ENCODE data around the gene RAB40C. TPM values are rescaled to one million over a fixed set of nuclear protein-coding genes. Genes with fewer than 3 reads are reported as not detected.

Gene RAB40C
- total RNA-seq, 1 experiment from 2014 or later: 22.5 TPM

- TF ChIP-seq ZNF425 (CRISPR knock-in tag; conservative IDR thresholded peaks at IDR 0.05): no peak
- TF ChIP-seq HMGXB4 (CRISPR knock-in tag; IDR thresholded peaks at IDR 0.05): peak; percentile 79; the same call in 1 of the 2 replicates
Observed at GRCh38 chr16:590188-590814, 435 bp downstream of the RAB40C start (continued).

- POLR2A ChIA-PET: no interaction called here
- H3K4me1 Mint-ChIP-seq: peaks cover 14% of the 10 kb centered on the region
- no peaks in the 10 kb centered on the region for H3K9me3 Mint-ChIP-seq
- TF ChIP-seq FOXP4 (CRISPR knock-in tag; IDR thresholded peaks at IDR 0.05): no peak
- TF ChIP-seq MXD4 (CRISPR knock-in tag; IDR thresholded peaks at IDR 0.05; ENCODE audit: borderline replicate concordance): no peak
- no peak for TF ChIP-seq FOXK1 (CRISPR knock-in tag; IDR thresholded peaks at IDR 0.05)
- no peak for TF ChIP-seq MYBL2 (CRISPR knock-in tag; IDR thresholded peaks at IDR 0.05)
- TF ChIP-seq CREB1 (CRISPR knock-in tag; IDR thresholded peaks at IDR 0.05): no peak
- no peak for TF ChIP-seq IRF2 (CRISPR knock-in tag; IDR thresholded peaks at IDR 0.05; ENCODE audit: borderline replicate concordance, low read depth)
- no peak for TF ChIP-seq ATF3 (CRISPR knock-in tag; conservative IDR thresholded peaks at IDR 0.05)
- CTCF ChIA-PET: interaction anchor here (0.9 to 1.2 kb wide), 10 partner anchors 9 to 77 kb away, joined by 3 to 8 read pairs (median 4); partner anchors contain the start of genes RHOT2 and WDR90
- DNase-seq (ENCODE audit: low spot score) (no peak), ATAC-seq (no peak)
- peaks cover 2% of the 10 kb centered on the region for H3K36me3 Mint-ChIP-seq
- H3K27me3 Mint-ChIP-seq (ENCODE audit: low read depth): peaks cover 38% of the 10 kb centered on the region
- H3K4me3 Mint-ChIP-seq: peak overlapping the region; percentile 85
- H3K27ac Mint-ChIP-seq: peak overlapping the region; percentile 66
Observed at GRCh38 chr16:590815-591200, 942 bp downstream of the RAB40C start.

- TF ChIP-seq ATF1 (CRISPR knock-in tag; IDR thresholded peaks at IDR 0.05) (no peak), ATF3 (CRISPR knock-in tag; conservative IDR thresholded peaks at IDR 0.05) (no peak)
- Mint-ChIP-seq H3K4me3 (peak overlapping the region; percentile 85), H3K36me3 (peaks cover 2% of the 10 kb centered on the region), H3K4me1 (peaks cover 14% of the 10 kb centered on the region), H3K27ac (peak overlapping the region; percentile 66; the same call in 1 of the 2 replicates), H3K9me3 (no peaks in the 10 kb centered on the region), H3K27me3 (ENCODE audit: low read depth) (peaks cover 34% of the 10 kb centered on the region)
- ChIA-PET POLR2A (no interaction called here), CTCF (no interaction called here)
- no peak for ATAC-seq
- no peak for DNase-seq (ENCODE audit: low spot score)
Observed at GRCh38 chr16:591231-591630, 1.4 kb downstream of the RAB40C start.

GRCh38 chr16:591892-592517 lies 2.1 kb downstream of the RAB40C start:
- H3K36me3 Mint-ChIP-seq: peaks cover 2% of the 10 kb centered on the region
- peaks cover 14% of the 10 kb centered on the region for H3K4me1 Mint-ChIP-seq
- H3K27me3 Mint-ChIP-seq (ENCODE audit: low read depth): peaks cover 26% of the 10 kb centered on the region
- POLR2A ChIA-PET: no interaction called here
- peak overlapping the region; percentile 85 for H3K4me3 Mint-ChIP-seq
- H3K9me3 Mint-ChIP-seq: no peaks in the 10 kb centered on the region
- H3K27ac Mint-ChIP-seq: peak overlapping the region; percentile 57; the same call in 1 of the 2 replicates
- CTCF ChIA-PET: interaction anchor here (0.6 to 1.9 kb wide), 5 partner anchors 15 to 346 kb away, joined by 3 to 6 read pairs (median 3); no protein-coding TSS in a partner anchor
- no peak for ATAC-seq
- no peak for DNase-seq (ENCODE audit: low spot score)
- no peak for TF ChIP-seq CDX4 (CRISPR knock-in tag; IDR thresholded peaks at IDR 0.05; ENCODE audit: borderline replicate concordance)
- no peak for TF ChIP-seq SMAD4 (CRISPR knock-in tag; IDR thresholded peaks at IDR 0.05)
- no peak for TF ChIP-seq ZNF281 (CRISPR knock-in tag; IDR thresholded peaks at IDR 0.05)
- no peak for TF ChIP-seq USF1 (CRISPR knock-in tag; IDR thresholded peaks at IDR 0.05)

Data from WTC11 (cell line).